PC-9 (cell line): ENCODE measurements around the gene PPP2R2C. TPM values are rescaled to one million over a fixed set of nuclear protein-coding genes. Genes with fewer than 3 reads are reported as not detected.

Experiments
- BruUV-seq: library from RNA; stranded (reverse); fragments of 400-500 nt; replicated peaks from 2 replicates; lab custom pipeline; 2021; lab: Mats Ljungman, UMichigan
- CTCF ChIA-PET: fragments of 300-600 bp; sonication (Branson Sonifier 250); formaldehyde crosslinking; loops from one replicate; lab custom pipeline; 2022; ENCODE audit warnings: antibody characterized with exemption; lab: Charles Lee
- POLR2A ChIA-PET: fragments of 300-600 bp; sonication (Branson Sonifier 250); formaldehyde crosslinking; loops from one replicate; lab custom pipeline; 2022; ENCODE audit warnings: antibody characterized with exemption; ENCODE audit not compliant: unreplicated experiment; lab: Charles Lee
- DNase-seq, 2 experiments: peaks; one replicate each; pipeline versions ENCODE4 v3.0.0 to v3.0.0-alpha.2; 2015 to 2022; ENCODE audit warnings: mixed read lengths in 1 of 2
- H2AFZ ChIP-seq: fragments of 200-600 bp; sonication (generic); 2 replicates; pipeline ENCODE4 v1.8.1; 2017; ENCODE audit warnings: antibody characterized with exemption
- H3F3A ChIP-seq: fragments of 200-600 bp; sonication (generic); 2 replicates; pipeline ENCODE4 v1.8.1; 2017; ENCODE audit warnings: antibody characterized with exemption, mild to moderate bottlenecking, low read depth; ENCODE audit not compliant: insufficient read depth
- H3K27ac ChIP-seq: fragments of 200-600 bp; sonication (generic); 2 replicates; pipeline ENCODE4 v1.6.1; 2016; ENCODE audit warnings: mixed run types
- H3K27me3 ChIP-seq: fragments of 200-600 bp; sonication (generic); 2 replicates; pipeline ENCODE4 v1.6.1; 2016; ENCODE audit warnings: low read depth, mixed run types; ENCODE audit not compliant: insufficient read depth
- H3K36me3 ChIP-seq: fragments of 200-600 bp; sonication (generic); 2 replicates; pipeline ENCODE4 v1.6.1; 2016; ENCODE audit warnings: low read depth, mixed run types
- H3K4me1 ChIP-seq: fragments of 200-600 bp; sonication (generic); replicated peaks from 2 replicates; pipeline ENCODE4 v1.6.1; 2016; ENCODE audit warnings: mixed run types; ENCODE audit not compliant: insufficient read depth
- H3K4me2 ChIP-seq: fragments of 200-600 bp; sonication (generic); 2 replicates; pipeline ENCODE4 v1.6.1; 2017; ENCODE audit warnings: mixed run types
- H3K4me3 ChIP-seq: fragments of 200-600 bp; sonication (generic); 2 replicates; pipeline ENCODE4 v1.6.1; 2016; ENCODE audit warnings: mixed run types
- H3K79me2 ChIP-seq: fragments of 200-600 bp; sonication (generic); 2 replicates; pipeline ENCODE4 v1.6.1; 2017; ENCODE audit warnings: low read depth, mixed run types
- H3K9me2 ChIP-seq: fragments of 200-600 bp; sonication (generic); 2 replicates; pipeline ENCODE4 v1.8.1; 2017; ENCODE audit warnings: mild to moderate bottlenecking; ENCODE audit not compliant: insufficient read depth
- H3K9me3 ChIP-seq: fragments of 200-600 bp; sonication (generic); 2 replicates; pipeline ENCODE4 v1.8.1; 2016; ENCODE audit warnings: low read depth; ENCODE audit not compliant: insufficient read depth
- H4K20me1 ChIP-seq: fragments of 200-600 bp; sonication (generic); 2 replicates; pipeline ENCODE4 v1.8.1; 2017; ENCODE audit not compliant: insufficient read depth
- EZH2 ChIP-seq: fragments of 200-600 bp; sonication (generic); IDR thresholded peaks from 2 replicates; pipeline ENCODE4 v1.8.0; 2017; ENCODE audit warnings: antibody characterized with exemption, low read depth
- intact Hi-C: fragments of 100-400 bp; cut with micrococcal nuclease; formaldehyde crosslinking; loops from one replicate; pipeline ENCODE4 v1.10.0; 2022; ENCODE audit not compliant: unreplicated experiment
- total RNA-seq: library from RNA; stranded (reverse); gene quantifications from 2 replicates; pipeline ENCODE4 v1.2.3, GENCODE V29; 2021
- TF ChIP-seq, protein P1 (sequence below): fragments of 200-600 bp; sonication (generic); conservative IDR thresholded peaks from 2 replicates; pipeline ENCODE4 v1.6.1; 2017; ENCODE audit warnings: mixed run types, antibody characterized with exemption, mild to moderate bottlenecking, moderate library complexity

Gene PPP2R2C
- total RNA-seq, 1 experiment from 2014 or later, result 40.9 TPM

GRCh38 chr4:6470502-6471306 is 1.7 kb downstream of the PPP2R2C start:
- Histone ChIP-seq H3K36me3 (no peaks in the 10 kb centered on the region), H3K4me1 (no peaks in the 10 kb centered on the region), H3K9me3 (no peaks in the 10 kb centered on the region), H3K9me2 (no peaks in the 10 kb centered on the region), H3K27me3 (no peaks in the 10 kb centered on the region), H3K4me3 (peak overlapping the region; percentile 69), H3K27ac (peak overlapping the region; percentile 69), H3F3A (no peaks in the 10 kb centered on the region), H3K79me2 (peaks cover 42% of the 10 kb centered on the region), H4K20me1 (no peaks in the 10 kb centered on the region), H2AFZ (peak overlapping the region; percentile 79), H3K4me2 (peak overlapping the region; percentile 81)
- no peak for TF ChIP-seq EZH2
- TF ChIP-seq, protein P1, sequence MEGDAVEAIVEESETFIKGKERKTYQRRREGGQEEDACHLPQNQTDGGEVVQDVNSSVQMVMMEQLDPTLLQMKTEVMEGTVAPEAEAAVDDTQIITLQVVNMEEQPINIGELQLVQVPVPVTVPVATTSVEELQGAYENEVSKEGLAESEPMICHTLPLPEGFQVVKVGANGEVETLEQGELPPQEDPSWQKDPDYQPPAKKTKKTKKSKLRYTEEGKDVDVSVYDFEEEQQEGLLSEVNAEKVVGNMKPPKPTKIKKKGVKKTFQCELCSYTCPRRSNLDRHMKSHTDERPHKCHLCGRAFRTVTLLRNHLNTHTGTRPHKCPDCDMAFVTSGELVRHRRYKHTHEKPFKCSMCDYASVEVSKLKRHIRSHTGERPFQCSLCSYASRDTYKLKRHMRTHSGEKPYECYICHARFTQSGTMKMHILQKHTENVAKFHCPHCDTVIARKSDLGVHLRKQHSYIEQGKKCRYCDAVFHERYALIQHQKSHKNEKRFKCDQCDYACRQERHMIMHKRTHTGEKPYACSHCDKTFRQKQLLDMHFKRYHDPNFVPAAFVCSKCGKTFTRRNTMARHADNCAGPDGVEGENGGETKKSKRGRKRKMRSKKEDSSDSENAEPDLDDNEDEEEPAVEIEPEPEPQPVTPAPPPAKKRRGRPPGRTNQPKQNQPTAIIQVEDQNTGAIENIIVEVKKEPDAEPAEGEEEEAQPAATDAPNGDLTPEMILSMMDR, result no peak
- CTCF ChIA-PET, result interaction anchor here (0.7 kb wide), 2 partner anchors 49 to 80 kb away, joined by 7 to 11 read pairs; no protein-coding TSS in a partner anchor
- intact Hi-C loops, result loop anchor here (5.0 kb wide), 4 partner anchors 52 to 128 kb away; no protein-coding TSS in a partner anchor
- no TSS peak for BruUV-seq
- POLR2A ChIA-PET, result no interaction called here
- DNase-seq, result peak; percentile 45 to 74

- H4K20me1 ChIP-seq, result no peaks in the 10 kb centered on the region
- H3F3A ChIP-seq, result no peaks in the 10 kb centered on the region
- TSS peak; percentile 30 for BruUV-seq
- peak overlapping the region; percentile 69 for H3K27ac ChIP-seq
- H2AFZ ChIP-seq, result peak overlapping the region; percentile 79
- no peaks in the 10 kb centered on the region for H3K4me1 ChIP-seq
- H3K4me3 ChIP-seq, result peak overlapping the region; percentile 69
- H3K9me3 ChIP-seq, result no peaks in the 10 kb centered on the region
- no peaks in the 10 kb centered on the region for H3K36me3 ChIP-seq
- H3K79me2 ChIP-seq, result peaks cover 46% of the 10 kb centered on the region
- H3K9me2 ChIP-seq, result no peaks in the 10 kb centered on the region
- CTCF ChIA-PET, result no interaction called here
- POLR2A ChIA-PET, result no interaction called here
- intact Hi-C loops, result loop anchor here (5.0 kb wide), 4 partner anchors 52 to 128 kb away; no protein-coding TSS in a partner anchor
- no peaks in the 10 kb centered on the region for H3K27me3 ChIP-seq
- TF ChIP-seq, protein P1, result no peak
- TF ChIP-seq EZH2, result no peak
- peak overlapping the region; percentile 81 for H3K4me2 ChIP-seq
- DNase-seq, result no peak
Observed at GRCh38 chr4:6469898-6470501, 2.4 kb downstream of the PPP2R2C start.

DNA sequence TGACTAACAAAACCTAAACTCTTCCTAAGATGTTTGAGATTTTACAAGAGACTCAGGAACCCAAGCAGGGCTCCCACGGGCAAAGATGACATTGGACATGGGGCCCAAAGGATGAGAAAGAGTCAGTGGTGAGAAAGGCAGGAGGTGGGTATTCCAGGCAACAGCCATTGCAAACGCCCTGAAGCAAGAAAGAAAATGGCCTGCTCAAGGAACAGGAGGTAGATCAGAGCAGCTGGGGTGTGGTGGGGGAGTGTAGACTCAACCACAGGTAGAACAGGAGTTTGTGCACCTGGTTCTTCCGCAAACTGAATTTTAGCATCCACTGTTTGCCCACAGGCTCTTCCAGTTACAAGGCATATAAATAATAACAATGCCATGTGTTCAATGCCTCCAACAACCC is 3.3 kb downstream of the PPP2R2C start:
- ChIA-PET CTCF (no interaction called here), POLR2A (no interaction called here)
- Histone ChIP-seq H3K27ac (no peak overlapping the region), H3K9me3 (no peaks in the 10 kb centered on the region), H3F3A (no peaks in the 10 kb centered on the region), H3K79me2 (peaks cover 51% of the 10 kb centered on the region), H2AFZ (no peak overlapping the region), H4K20me1 (no peaks in the 10 kb centered on the region), H3K4me3 (no peak overlapping the region), H3K4me2 (no peak overlapping the region), H3K36me3 (no peaks in the 10 kb centered on the region), H3K9me2 (no peaks in the 10 kb centered on the region), H3K4me1 (no peaks in the 10 kb centered on the region), H3K27me3 (no peaks in the 10 kb centered on the region)
- DNase-seq, result no peak
- no peak for TF ChIP-seq EZH2
- TF ChIP-seq, protein P1, result no peak
- BruUV-seq, result no TSS peak
- intact Hi-C loops, result no loop called here
